Measurements from ENCODE around the gene SDF4.

Gene SDF4

GRCh38 chr1:1173061-1173792, 58.6 kb downstream of the SDF4 start:
- TF ChIP-seq CTCF (IDR thresholded peaks at IDR 0.05; ENCODE audit: extremely low read depth, missing control alignments) = no peak
- DNase-seq (ENCODE audit: low spot score) = peak; percentile 9

DNA sequence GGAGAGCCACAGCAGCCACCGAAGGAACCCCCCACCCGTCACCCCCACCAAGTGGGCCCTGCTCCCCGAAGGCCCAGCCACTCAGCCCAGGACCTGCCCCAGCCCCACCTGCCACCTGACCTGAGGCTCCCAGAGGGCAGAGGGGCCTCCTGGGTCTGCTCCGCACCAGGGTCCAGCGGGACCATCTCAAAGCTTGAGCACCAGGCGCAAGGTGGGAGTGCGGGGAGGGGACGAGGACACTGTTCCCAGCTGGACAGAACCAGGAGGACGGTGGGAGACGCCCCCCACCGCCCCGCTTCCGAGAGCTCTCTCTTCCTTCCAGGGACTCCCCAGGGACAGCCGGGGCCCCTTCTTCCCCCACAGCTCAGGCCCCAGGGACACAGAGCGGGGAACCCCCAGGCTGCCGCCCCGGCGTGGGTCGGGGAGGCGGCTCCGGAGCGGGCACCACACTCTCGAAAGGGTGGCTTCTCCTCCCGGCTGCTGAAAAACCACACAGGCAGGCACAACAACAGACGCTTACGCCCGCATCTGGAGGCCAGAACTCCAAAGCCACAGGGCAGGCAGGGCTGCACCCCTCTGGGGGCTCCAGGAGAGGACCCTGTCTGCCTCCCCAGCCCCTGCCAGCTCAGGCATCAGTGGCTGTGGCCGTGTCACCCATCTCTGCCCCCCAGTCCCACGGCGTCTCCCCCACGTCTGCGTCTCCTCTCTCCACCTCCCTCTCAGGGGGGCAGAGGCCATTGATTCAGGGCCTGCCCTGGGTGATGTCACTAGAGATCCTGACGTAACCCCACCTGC, 60.1 kb downstream of the SDF4 start:
- TF ChIP-seq CTCF (IDR thresholded peaks at IDR 0.05; ENCODE audit: extremely low read depth, missing control alignments) = no peak
- DNase-seq (ENCODE audit: low spot score) = peak; percentile 70

DNA sequence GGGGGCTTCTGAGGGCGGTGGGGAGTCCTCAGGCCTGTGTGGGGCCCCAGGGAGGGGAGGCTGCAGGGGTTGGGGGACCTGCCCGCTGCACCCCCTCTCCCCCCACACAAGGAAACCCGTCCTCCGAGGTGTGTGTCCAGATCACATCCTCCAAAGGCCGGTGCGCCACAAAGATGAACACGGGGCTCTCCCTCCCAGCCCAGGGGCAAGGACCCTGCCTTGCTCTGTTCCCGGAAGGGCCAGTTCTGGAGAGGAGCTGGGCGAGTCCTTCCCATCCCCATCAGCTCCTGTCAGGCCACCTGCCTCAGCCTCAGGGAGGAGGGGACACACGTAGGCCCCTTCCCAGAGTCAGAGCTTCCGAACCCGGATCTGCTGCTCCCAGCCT, 60.6 kb downstream of the SDF4 start:
- peak; percentile 52 for DNase-seq (ENCODE audit: low spot score)
- TF ChIP-seq CTCF (IDR thresholded peaks at IDR 0.05; ENCODE audit: extremely low read depth, missing control alignments) = no peak

GRCh38 chr1:1170215-1171091, 61.3 kb downstream of the SDF4 start:
- DNase-seq (ENCODE audit: low spot score) = peak; percentile 37
- no peak for TF ChIP-seq CTCF (IDR thresholded peaks at IDR 0.05; ENCODE audit: extremely low read depth, missing control alignments)

GRCh38 chr1:1169429-1170214, 62.2 kb downstream of the SDF4 start:
- no peak for TF ChIP-seq CTCF (IDR thresholded peaks at IDR 0.05; ENCODE audit: extremely low read depth, missing control alignments)
- no peak for DNase-seq (ENCODE audit: low spot score)

DNA sequence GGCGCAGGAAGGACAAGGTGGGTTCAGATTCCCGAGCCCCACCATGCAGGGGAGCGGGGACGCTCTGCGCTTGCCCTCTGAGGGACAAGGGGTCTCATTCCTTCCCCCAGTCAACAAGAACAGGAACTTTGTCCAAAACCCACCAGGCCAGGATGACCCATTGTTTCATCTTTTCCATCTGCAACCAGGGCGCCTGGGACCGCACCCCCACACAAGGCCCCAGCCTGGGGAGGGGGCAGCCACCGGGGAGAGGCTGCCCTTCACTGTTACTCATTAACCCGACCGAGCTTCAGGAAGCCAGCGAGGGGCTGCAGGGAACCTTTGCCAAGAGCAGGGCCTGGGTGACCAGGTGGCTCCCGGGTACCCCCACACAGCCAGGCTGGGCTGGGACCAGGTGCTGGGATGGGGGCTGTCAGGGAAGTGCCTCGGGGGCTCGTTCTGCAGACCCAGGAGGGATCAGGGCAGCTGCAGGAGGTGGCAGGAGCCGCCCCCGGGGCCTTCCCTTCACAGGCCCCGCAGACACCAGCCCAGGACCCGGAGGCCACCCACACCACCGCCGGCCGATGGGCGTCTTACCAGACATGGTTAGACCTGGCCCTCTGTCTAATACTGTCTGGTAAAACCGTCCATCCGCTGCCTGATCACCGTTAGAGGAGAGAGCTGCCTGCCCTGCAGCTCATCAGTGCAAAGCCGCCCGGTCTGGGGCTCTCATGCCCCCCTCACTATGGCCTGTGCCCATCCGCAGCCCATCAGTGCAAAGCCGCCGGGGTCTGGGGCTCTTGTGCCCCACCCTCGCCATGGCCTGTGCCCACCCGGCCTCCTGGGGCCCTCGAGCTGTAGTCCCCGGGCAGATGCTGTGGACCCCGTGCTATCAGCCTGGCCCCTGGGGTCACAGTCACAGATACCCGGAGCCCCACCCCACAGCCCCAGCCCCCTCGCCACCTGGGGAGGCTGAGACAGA, 63.1 kb downstream of the SDF4 start:
- no peak for DNase-seq (ENCODE audit: low spot score)
- TF ChIP-seq CTCF (IDR thresholded peaks at IDR 0.05; ENCODE audit: extremely low read depth, missing control alignments) = no peak
